ENCODE data around the gene GREM2.

DNA sequence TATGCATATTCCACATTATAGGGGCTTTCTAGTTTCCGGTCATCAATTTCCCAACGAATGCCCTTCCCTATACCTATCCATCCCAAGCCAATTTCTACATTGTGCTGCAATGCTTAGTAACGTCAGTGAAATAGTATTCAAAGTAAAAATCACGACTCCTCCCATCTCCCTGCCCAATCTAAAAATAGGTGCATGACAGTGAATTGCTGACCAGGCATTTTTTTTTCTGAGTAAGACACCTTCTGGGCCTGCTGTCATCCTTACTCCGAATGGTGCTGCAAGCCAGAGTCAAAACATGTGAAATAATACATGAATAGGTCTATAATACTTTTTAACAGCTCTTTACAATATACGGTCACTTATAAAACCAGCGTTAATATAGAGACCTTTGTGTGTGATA is 120.2 kb downstream of the GREM2 start:
- TF ChIP-seq, protein P1, sequence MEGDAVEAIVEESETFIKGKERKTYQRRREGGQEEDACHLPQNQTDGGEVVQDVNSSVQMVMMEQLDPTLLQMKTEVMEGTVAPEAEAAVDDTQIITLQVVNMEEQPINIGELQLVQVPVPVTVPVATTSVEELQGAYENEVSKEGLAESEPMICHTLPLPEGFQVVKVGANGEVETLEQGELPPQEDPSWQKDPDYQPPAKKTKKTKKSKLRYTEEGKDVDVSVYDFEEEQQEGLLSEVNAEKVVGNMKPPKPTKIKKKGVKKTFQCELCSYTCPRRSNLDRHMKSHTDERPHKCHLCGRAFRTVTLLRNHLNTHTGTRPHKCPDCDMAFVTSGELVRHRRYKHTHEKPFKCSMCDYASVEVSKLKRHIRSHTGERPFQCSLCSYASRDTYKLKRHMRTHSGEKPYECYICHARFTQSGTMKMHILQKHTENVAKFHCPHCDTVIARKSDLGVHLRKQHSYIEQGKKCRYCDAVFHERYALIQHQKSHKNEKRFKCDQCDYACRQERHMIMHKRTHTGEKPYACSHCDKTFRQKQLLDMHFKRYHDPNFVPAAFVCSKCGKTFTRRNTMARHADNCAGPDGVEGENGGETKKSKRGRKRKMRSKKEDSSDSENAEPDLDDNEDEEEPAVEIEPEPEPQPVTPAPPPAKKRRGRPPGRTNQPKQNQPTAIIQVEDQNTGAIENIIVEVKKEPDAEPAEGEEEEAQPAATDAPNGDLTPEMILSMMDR (conservative IDR thresholded peaks at IDR 0.05; ENCODE audit: low read length): no peak
- TF ChIP-seq EZH2phosphoT487 (IDR thresholded peaks at IDR 0.05; ENCODE audit: borderline replicate concordance): no peak

Measured in Loucy (cell line).